Activated CD4-positive, alpha-beta T cell treated with anti-CD3 and anti-CD28 coated beads for 48 hours (primary cell): ENCODE measurements around the gene HTR3B.
A peak's percentile ranks its signal among the peaks of the same experiment; 100 is the strongest.

Experiments
- DNase-seq: peaks from one replicate; pipeline ENCODE4 v3.0.0-alpha.2; 2020

HTR3B gene

DNA sequence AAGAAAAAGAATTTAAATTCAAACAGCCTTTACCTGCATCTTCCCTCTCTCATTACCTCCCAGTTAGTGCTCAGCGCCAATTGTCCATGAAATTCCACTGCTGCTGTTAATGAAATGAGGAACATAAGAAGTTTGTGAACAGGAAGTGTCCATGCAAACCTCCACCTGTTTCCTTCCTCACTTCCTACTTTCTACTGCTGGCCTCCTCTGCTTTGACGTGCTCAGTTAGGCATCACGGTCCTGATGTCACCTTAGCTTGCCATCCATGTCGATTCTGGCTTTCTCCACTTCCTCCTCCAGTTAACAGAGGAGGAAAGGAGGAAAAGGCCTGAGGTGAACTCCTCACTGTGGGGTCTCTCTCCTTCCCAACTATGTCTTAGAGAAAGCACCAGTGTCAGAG, 43.4 kb downstream of the HTR3B start:
- no peak for DNase-seq

DNA sequence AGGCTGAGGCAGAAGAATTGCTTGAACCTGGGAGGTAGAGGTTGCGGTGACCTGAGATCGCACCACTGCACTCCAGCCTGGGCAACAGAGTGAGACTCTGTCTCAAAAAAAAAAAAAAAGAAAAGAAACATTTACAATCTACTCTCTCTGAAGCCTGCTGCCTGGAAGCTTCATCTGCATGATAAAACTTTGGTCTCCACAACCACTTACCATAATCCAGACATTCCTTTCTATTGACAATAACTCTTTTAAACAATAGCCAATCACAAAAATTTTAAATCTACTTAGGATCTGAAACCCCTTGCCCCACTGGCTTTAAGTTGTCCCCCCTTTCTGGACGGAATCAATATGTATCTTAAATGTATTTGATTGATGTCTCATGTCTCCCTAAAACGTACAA, 45.3 kb downstream of the HTR3B start:
- no peak for DNase-seq

DNA sequence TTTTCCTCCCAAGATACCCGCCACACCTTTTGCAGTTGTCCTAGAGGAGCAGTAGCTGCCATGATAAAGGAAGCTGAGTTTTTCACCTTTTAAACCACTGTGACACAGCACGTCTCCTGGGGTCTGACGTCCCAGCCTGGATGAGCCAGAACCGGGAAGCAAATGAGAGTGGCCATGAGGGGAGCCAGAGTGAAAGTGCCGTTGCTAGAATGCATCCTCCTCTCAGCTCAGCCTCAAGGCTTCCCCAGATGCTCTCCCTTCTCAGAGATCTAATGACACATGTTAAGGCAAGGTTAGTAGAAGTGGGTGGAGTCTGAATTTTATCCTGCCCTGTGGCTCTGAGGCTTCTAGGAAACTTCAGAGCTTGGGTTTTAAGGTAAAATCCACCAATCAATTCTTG, 46.9 kb downstream of the HTR3B start:
- DNase-seq = no peak

DNA sequence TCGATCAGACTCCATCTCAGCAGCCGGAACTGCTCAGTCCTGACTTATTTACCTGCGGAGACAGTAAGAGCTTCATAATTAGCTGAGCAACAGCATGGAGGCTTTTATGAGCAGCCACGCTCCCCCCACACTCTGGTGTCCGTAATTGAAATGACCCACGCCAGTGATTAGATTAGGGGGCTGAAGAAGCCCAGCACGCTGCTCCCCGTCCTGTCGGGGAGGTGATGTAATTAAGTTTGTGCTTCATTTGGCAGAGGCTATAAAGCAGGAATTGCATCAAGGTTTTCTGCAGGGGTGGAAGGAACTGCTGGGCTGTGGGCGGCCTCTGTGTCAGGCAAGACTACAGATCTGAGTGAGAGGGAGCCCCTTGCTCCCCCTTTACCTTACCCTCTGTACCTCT, 47.5 kb downstream of the HTR3B start:
- no peak for DNase-seq

DNA sequence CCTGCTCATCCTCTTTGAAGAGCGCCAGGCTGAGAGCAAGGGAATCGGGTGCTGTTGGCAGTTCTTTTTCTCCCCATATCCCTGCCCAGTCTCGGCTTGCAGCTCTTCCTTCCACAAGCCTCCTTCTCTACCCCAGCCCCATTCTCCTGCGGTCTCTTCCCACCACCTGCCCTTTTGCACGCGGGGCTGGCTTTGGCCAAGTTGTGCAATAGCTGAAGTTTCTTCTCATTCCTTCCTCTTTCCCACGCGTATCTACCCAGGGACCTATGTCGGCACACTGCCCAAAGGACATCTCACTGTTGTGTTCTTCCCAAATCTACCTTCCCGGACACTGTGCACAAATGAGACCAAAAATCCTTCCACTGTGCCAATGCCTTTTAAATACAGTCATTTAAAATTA, 48.0 kb downstream of the HTR3B start:
- no peak for DNase-seq

DNA sequence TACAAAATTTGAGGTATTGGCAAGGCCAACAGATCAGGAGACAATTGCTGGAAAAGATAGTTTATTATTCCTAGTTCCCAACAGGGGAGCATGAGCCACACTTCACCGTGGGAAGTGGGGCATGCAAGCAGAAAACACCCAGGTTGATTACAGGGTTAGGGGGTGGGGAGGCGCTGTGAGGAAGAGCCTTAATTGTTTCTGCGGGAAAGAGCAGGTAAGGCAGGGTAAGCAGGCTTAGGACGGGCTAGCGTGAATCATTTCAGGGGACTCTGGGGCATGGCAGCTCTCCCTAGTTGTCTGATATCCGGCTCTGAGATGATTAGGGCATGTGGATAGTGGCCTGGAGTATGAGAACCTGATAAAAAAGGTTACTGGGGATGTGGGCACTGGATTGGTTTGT, 49.6 kb downstream of the HTR3B start:
- DNase-seq = no peak

DNA sequence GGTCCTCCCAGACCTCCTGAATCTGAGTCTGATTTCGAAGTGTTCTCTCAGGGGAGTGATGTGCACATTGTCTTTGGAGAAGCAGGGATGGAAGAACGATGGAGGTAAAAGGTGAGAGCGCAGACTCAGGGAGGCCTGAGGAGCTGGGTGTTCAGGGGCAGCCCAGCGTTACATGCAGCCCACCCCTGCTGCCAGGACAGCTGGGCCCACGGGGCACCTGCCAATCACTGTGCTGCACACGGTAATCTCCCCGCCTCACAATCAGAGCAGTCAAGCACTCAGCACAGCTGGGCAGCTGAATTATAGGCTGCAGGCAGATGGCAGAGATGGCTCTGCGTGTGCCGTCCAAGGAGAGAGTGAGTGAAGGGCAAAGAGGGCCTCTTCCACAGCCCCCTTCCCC, 52.4 kb downstream of the HTR3B start:
- no peak for DNase-seq

DNA sequence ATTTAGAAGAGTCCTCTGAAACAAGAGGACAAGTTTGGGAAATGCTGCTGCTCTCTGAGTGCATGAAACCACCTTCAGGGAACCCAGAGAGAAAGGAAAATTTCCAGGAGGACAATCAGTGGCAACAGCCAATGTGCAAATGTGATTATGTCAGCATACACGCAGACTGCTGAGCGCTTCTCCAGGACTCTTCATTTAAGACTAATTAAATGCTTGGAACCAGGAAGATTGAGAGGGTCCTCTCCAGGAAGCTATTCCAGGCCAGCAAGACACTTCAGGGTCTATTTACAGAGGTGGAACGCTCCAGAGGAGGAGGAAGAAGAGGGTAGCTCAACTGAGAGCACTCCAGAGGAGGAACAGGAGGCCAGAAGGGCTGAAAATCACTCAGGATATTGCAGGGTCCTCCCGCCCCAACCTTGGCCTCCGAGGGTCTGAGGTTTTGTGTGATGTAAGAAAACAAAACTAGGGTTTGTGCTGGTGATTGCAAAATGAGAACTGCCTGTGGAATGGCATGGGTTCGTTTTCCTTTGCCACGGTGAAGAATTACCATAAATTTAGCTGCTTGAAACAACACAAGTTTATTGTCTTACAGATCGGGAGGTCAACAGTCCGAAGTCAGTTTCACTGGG, 56.2 kb downstream of the HTR3B start:
- DNase-seq = no peak

DNA sequence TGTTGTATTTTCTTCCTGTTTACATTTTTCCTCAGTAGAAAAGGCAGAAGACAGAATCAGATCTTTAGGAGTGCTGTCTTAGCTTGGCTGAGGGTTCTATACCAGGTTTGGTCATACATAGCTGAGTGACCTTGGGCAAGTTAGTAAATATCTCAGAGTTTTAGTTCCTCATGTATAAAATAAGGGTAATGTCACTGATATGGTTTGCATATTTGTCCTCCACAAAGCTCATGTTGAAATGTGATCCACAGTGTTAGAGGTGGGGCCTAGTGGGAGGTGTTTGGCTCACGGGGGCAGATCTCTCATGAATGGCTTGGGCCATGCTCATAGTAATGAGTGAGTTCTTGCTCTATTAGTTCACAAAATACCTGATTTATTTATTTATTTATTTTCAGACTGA, 62.8 kb downstream of the HTR3B start:
- DNase-seq = no peak

DNA sequence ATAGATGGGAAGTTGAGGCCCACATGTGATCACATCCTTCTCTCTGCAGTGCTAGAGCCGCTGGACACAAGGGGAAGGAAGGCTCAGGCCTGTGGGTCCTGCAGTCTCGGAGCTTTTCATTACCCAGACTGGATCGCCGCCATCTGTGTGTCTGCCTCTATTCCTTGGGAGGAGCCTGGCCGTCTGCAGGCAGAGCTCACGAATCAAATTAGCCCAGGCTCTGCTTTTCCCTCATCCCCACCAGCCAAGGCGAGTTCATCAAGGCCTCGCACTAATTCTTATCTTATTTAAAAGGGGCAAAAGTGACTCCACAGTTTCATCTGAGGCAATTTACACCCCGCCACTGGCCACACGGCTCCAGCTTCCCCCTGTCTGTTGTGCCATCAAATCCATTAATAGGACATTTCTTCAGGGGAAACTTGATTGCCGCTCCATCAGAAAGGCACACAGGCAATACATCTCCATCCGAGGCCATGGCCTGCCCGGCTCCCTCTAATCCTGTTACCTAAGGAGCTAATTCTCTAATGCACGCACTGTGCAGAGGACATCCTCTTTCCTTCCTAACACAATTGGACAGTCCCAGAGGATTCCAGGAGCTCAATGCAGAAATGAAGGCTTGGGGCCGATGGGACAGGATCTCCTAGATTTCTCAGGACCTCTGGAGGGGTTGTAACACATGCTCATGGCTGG, 67.1 kb downstream of the HTR3B start:
- no peak for DNase-seq

DNA sequence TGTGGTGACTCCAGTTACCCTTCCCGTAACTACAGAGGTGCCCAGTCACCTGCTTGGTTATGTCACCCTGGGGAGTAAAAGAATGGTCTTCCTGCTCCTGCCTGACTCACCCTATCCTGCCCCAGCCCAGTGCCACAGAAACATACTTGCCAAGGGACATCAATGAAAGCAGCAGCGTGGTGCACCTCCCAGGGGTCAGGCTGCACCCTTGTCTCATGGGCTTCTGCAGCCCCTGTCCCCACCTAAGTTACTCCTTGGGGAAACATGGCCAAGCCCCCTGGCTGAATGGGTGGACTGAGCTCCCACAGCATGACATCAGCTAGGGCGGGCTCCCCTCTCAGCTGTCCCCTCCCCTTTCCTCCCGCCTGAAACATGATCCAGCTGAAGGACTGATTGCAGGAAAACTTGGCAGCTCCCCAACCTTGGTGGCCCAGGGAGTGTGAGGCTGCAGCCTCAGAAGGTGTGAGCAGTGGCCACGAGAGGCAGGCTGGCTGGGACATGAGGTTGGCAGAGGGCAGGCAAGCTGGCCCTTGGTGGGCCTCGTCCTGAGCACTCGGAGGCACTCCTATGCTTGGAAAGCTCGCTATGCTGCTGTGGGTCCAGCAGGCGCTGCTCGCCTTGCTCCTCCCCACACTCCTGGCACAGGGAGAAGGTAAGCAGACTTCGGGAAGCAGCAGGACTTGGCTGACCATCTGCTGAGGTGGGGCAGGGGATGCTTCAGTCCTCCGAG, 70.3 kb downstream of the HTR3B start, which contains the start of gene HTR3A:
Gene HTR3A (plus strand): TSS at position 368 of the 730 bp plus-strand sequence. CDS start 218 bp downstream, at position 586.
- DNase-seq = no peak

DNA sequence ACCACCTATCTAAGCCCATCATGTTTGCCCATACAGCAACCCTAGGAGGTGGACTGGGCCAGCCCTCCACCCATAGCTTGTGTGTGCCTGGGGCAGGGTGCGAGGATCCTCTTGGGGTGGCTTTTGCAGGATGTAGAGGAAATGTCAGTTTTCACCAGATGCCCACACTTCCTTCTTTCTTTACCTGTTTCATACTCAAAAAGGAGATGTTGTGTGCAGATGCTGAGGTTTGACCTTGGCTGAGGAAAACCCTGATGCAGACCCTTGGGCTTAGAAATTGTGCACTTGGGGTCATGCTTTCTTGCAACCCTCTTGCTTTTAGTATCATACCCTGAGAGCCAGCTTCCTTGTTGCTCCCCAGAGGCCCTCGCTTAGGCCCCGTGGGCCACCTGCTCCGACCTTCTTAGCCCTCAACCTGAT, 72.5 kb downstream of the HTR3B start:
- DNase-seq = no peak

DNA sequence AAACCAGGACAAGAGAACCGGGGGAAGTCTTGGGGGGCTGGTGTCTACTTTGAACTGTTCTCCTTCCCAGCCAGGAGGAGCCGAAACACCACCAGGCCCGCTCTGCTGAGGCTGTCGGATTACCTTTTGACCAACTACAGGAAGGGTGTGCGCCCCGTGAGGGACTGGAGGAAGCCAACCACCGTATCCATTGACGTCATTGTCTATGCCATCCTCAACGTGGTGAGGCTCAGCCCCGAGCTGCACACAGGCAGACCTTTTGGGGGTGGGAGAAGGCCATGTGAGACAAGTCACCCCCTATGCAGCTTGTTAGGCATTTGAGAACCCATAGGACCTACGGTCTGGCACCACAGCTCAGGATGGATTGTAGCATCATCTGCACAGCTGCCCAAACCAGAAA, 73.1 kb downstream of the HTR3B start:
- no peak for DNase-seq

DNA sequence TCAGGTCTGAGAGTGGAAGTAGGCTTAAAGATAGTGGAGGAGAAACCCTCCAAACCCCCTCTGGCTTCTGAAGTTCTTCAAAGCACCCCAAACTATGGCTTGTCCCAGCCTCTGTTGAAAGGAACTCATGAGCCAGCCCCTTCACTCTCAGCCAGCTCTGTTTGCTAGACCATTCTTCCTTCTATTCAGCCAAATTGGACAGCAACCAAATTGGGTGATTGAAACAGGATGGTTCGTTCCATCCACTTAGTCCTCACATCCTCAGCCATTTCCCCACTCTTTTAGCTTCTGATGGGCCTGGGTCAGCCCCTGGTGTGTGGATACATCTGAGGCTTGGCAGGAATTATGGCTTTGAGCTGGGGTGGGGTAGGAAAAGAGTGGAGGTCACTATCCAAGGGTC, 74.8 kb downstream of the HTR3B start:
- no peak for DNase-seq

DNA sequence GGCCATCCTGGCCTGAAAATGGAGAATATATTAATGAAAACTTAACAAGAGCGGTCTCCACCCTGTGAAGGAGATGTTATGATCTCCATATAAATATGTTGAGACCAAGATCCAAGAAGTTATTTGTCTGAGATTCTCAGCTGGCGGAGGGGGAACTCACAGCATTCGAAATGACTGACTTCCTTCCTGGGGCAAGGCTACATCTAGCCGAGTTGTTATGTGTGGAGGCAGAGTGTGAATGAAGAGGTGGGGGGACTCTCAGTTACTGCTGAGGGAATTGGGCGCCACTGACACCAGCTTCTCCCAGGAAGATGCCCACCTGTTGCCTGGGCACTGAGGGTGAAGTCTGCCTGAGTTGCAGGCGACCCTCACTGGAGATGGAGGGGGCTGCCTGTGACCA, 76.2 kb downstream of the HTR3B start:
- DNase-seq = no peak

DNA sequence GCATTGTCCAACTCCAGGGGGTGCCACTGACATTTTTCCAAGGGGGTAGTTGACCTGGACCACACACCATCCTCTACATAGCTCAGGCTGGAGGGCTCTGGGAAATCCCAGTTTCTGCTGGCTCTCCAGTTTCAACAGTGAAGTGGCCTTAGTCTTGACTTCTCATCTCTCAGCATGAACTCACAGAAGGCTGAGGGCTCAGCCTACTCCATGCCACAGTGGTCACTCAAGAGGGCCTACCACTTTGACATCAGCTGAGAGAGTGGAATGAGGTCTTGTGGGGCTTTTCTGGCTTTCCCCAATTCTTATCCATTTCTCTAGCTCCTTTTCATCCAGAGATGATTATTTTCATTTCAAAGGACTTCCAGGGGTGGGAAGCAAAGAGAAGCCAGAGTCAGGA, 77.7 kb downstream of the HTR3B start:
- DNase-seq = no peak

DNA sequence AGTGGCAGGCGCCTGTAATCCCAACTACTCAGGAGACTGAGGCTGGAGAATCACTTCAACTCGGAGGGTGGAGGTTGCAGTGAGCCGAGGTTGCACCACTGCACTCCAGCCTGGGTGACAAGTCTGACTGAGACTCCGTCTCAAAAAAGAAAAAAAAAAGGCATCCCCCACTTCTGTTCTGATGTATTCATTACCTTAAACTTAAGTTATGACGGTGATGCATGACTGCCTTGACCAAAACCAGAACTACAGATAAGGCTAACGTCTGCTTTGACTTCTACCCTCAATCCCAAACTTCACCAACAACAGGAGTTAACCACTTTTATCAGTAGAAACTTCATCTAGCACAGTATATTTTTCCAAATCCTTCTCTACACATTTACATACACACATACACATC, 80.2 kb downstream of the HTR3B start:
- DNase-seq = no peak

DNA sequence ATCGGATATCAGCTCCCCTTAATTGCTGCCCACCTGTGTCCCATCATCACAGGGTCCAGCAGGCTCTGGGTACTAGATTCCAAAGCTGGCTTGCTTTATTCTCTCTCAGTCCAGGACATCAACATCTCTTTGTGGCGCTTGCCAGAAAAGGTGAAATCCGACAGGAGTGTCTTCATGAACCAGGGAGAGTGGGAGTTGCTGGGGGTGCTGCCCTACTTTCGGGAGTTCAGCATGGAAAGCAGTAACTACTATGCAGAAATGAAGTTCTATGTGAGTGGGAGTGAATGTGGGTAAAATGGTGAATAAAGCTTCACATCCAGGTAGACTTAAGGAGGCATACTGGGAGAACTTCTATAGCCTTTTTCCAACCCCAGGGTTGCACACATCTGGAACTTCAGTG, 81.3 kb downstream of the HTR3B start:
- DNase-seq = no peak

DNA sequence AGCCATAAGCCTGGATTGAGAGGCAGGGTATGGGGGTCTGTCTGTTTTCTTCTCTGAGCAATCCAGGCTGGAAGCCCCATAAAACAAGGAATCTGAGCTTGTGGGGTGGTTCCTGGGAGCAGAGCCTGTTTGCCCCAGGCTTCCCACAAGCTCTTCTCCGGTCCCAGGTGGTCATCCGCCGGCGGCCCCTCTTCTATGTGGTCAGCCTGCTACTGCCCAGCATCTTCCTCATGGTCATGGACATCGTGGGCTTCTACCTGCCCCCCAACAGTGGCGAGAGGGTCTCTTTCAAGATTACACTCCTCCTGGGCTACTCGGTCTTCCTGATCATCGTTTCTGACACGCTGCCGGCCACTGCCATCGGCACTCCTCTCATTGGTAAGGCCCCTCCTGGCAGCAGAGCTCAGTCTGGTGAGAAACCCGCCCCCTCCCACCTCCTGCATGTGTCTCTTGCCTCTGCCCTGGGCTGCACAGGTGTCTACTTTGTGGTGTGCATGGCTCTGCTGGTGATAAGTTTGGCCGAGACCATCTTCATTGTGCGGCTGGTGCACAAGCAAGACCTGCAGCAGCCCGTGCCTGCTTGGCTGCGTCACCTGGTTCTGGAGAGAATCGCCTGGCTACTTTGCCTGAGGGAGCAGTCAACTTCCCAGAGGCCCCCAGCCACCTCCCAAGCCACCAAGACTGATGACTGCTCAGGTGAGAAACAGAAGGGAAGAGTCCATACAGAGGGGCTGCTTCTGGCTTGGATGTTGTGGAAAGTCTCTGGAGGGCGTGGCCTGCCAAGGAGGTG, 82.0 kb downstream of the HTR3B start:
- DNase-seq = no peak

DNA sequence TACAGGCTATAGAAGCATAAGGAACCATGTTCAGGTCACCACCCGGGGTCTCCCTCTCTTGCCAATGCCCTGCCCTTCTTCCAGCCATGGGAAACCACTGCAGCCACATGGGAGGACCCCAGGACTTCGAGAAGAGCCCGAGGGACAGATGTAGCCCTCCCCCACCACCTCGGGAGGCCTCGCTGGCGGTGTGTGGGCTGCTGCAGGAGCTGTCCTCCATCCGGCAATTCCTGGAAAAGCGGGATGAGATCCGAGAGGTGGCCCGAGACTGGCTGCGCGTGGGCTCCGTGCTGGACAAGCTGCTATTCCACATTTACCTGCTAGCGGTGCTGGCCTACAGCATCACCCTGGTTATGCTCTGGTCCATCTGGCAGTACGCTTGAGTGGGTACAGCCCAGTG, 84.8 kb downstream of the HTR3B start:
- no peak for DNase-seq

DNA sequence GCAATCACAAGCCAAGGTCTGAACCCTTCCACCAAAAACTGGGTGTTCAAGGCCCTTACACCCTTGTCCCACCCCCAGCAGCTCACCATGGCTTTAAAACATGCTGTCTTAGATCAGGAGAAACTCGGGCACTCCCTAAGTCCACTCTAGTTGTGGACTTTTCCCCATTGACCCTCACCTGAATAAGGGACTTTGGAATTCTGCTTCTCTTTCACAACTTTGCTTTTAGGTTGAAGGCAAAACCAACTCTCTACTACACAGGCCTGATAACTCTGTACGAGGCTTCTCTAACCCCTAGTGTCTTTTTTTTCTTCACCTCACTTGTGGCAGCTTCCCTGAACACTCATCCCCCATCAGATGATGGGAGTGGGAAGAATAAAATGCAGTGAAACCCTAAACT, 85.3 kb downstream of the HTR3B start:
- DNase-seq = no peak

DNA sequence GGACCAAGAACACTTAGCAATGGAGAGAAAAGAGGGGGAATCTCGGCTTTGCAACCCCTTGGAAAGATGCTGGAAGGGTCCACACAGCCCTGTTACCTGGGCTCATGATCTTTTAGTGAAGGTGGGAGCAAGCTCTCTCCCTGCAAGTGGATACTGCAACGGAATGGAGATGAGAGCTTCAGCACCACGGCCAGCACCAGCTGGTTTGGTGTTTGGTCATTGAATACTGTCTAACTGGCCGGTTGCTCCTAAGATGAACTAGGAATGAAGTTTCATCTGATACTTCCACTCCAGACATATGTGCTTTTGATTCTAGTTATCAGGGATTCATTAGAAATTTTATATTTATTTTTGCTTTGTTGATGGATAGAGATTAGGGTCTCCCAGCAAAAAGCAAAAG, 86.6 kb downstream of the HTR3B start:
- DNase-seq = peak; percentile 18

DNA sequence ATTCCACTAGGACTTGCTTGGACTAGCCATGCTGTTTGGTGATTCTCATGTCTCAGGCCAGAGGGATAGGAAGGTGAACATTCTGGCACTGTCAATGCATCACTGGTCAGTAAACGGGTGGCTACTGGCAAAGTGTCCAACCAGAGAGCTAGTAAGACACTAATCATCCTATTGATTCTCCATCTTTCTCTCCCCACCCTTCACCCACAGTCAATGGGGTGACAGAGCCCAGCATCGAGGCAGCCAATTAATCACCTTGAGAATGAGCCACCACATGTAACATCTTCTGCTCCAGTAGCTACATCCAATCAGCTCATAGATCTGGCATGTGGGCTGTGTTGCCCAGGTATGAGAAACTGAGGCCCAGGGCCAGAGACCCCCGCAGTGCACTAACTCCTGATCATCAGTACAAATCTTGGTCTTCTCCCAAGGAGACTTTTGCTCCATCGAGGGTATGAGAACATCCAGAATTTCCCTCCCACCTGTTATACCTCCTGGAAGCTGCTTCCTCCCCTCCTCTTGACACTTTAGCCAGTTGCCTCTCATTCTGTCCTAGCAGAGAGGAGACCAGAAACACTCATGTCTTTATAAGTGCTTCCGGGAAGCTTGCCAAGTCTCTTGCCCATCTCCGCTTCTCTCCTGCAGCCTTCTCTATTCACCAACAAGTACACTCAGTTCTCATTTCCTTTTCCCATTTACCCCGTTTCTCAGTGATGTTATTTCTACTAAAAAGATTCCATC, 87.3 kb downstream of the HTR3B start:
- no peak for DNase-seq
